M059J (cell line): ENCODE measurements around the gene EMC10. TPM values are rescaled to one million over a fixed set of nuclear protein-coding genes. Genes with fewer than 3 reads are reported as not detected.
"Not testable (repeated sequence)": the region's sequence is repeated elsewhere in the genome, so short reads cannot be mapped to it uniquely, and the experiment has no call there.

Experiments used
- DNase-seq: peaks from one replicate; pipeline ENCODE4 v3.0.0-alpha.2; 2012; ENCODE audit warnings: low read depth
- total RNA-seq: library from RNA; depleted of rRNA; stranded (reverse); fragments of >200 nt; shearing (Covaris generic); gene quantifications from 2 replicates; pipeline ENCODE4 v1.2.3, GENCODE V29; 2014

Gene EMC10
- total RNA-seq, 1 experiment from 2014 or later, result 68.1 TPM

DNA sequence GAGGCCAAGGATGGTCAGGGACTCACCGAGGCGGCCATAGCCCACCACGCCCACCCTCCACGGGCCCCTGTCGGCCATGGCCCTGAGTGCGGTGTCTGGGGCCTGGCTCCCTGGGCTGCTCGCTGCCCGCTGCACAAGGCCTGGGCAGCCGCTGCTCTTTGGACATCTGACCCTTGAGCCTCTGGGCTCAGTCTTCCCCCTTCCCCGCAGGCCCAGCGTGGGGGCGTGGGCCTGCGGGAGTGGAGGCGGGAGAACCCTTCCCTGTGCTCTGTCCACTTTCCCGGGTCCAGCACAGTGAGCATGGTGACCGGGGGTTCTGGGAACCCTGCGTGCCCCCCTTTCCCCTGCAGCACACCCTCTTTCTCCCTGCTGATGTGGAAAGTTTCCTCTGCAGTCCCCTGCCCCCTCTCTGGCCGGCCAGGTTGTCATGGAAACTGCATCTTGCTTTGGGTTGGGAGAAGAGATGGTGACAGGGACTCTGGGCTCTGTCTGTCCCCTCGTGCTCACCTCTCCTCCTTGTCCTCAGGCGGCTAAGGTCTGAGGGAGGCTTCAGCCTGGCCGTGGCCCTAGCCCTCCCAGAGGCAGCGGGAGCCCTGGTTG is 37.5 kb downstream of the EMC10 start, which contains the start of gene ASPDH:
Gene ASPDH (minus strand): TSS at position 168 of the 600 bp plus-strand sequence. CDS start 90 bp downstream, at position 78.
- peak; percentile 16 for DNase-seq

DNA sequence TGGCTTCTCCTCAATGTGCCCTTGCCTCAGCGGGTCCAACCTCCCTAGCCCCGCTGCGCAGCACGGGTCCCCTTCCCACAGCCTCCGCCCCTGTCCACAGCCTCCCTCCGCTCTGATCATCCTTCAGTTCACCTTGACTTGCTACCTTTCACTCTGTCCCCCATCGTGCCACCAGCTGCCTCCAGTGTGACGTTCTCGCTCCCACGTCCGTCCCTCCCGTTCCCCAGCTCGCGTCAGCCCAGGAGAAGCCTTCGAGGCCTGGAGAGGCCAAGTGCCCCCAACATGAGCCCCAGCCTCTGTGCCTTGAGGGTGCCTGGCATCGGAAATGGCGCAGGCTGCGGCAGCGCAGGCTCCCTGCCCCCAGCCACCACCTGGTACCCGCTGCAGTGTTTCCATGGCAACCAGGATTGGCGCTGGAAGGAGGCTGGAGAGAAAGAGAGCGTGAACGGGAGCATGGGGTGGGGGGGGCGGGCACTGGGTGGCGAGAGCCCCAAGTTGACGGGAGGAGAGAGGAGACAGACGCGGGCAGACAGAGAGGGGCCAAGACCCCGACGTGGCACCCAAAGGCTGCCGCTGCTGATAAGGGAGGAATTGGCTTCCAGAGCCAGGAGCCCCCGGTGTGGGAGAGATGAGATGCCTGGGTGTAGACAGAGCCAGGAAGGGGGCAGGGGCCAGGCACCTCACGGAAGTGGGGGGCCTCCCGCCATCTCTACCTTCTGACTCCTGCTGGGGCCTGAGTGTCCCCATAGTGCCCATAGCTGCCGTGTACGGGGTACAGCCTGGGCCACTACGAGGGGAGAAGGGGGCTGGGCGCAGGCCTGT is 38.2 kb downstream of the EMC10 start:
- DNase-seq, result no peak

DNA sequence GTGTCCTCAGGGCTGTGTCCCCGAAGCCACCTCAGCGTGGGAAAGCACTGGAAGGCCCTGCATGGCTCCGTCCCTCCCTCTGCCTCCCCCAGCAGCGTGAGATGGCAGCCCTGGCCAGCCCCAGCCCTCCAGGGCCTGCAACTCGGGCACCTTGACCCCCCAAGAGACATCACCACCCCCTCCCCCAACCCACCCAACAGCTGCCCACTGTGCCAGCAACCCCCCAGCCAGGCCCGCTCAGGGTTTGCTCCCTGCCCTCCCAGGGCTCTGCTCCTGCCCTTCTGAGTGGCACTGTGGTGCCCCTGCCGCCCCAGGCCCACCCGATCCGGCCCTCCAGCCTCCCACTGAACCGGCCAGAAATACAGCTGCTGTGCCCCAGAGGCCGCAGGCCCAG is 38.9 kb downstream of the EMC10 start:
- DNase-seq, result no peak

DNA sequence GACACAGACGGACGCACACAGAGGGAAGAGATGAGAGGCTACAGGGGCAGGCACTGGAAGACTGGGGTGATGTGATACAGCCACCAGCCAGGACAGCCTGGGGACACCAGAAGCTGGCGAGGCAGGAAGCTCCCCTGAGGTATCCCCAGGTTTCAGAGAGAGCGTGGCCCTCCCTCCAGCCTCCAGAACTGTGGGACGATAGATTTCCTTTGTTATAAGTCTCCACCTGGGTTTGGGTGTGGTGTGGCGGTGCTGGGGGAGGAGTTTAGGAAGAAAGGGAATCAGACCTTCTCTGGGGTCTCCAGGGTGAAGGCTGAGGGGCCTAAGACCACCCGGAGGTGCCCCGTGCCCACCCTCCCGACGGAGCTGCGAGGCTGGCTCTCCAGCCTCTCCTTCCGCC is 40.1 kb downstream of the EMC10 start:
- no peak for DNase-seq

DNA sequence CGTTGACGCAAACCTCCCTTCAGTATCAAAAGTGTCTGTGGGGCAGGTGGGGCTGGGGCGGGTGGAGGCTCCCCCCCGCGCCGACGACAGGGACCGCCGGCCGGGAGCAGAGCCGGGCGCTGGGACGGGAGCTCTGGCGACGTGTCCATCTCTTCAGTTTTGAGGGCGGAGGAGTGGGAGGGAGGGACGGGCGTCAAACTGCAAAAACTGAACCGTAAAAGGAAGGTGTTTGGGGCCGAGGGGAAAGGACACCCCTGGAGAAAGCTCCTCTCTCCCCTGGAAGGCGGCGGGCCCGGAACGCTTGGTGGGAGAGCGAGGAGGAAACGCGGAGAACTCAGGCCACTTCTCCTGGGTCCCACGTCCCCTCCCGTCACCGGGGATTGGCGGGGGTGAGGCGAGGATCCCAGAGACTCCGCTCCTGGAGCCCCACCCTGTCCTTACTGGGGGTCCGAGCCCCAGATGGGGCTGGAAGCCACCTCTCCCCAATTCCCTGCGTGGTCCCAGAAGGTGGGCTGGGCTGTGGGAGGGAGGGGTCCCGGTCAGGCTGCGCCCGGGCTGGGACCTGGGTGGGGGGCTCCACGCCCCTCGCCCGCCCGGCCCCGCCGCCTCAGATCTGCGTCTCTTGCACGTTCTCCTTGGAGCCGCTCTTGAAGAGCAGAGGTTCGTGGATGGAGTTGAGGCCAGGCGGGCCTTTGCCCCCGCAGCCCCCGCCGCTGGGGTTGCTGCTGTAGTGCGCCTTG is 40.8 kb downstream of the EMC10 start:
- no peak for DNase-seq

DNA sequence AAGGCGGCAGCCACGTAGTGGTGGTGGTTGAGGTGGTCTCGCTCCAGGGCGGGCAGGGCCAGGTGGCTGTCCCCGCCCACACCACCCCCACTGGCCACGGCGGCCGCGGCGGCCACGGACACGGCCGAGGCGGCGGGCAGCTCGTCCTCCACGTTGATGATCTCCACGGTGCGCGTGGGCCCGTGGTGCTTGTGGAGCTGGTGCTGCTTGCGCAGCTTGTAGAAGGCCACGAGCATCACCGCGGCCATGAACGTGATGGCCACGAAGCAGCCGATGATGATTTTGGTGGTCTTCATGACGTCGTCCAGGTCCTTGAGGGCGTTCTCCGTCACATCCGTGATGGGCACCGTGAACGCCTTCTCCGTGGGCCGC is 41.4 kb downstream of the EMC10 start:
- DNase-seq, result no peak

DNA sequence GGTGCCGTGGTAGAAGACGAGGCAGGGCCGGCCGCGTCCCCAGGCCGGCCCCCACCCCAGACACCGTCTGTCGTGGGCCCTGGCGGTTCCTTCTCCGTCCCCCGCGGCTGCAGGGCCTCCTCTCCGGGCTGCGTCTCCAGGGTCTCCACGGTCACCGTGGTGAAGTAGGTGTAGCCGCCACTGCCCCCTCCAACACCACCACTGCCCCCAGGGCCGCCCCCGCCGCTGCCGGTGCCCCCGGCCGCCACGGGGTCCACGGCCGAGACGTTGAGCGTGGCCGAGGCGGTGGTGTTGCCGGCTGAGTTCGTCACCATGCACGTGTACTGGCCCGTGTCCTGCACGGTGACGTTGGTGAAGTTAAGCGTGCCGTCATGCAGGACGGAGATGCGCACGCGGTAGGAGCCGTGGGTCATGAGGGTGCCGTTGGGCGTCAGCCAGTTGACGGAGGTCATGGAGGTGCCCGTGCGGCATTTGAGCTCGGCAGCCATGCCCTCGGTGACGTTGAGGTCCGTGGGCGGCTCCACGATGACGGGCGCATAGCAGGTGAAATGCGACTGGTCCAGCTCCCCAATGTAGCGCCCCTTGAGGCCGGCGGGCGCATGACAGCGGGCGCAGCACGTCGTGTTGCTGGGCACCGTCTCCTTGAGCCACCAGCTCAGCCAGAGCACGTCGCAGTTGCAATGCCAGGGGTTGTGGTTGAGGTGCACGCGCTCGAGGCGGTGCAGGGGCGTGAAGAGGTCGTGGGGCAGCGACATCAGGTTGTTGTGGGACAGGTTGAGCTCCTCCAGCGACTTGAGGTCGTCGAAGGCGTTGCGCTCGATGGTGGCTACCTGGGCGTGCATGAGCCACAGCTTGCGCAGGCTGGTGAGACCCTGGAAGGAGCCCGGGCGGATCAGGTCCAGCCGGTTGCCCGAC is 42.0 kb downstream of the EMC10 start:
- DNase-seq, result no peak

DNA sequence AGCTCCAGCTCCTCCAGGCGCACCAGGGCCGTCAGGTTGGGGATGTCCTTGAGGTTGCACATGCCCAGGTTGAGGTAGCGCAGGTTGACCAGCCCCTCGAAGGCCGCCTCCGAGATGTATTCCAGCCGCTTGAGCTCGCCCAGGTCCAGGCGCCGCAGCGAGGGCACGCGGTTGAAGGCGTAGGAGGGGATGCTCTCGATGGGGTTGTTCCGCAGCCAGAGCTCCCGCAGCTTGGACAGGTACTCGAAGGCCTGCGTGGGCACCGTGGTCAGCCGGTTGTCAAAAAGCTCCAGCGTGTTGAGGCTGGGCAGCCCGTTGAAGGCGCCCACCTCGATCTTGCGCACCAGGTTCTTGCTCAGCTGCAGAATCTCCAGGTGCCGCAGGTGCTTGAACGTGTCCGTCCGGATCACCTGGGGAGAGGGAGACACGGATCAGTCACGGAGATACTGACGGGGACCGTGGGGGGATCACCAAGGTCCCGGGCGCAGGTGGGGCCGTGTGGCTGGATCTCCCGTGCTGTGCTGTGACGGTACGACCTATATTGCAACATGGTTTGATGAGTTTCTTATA is 42.8 kb downstream of the EMC10 start:
- DNase-seq, result no peak

DNA sequence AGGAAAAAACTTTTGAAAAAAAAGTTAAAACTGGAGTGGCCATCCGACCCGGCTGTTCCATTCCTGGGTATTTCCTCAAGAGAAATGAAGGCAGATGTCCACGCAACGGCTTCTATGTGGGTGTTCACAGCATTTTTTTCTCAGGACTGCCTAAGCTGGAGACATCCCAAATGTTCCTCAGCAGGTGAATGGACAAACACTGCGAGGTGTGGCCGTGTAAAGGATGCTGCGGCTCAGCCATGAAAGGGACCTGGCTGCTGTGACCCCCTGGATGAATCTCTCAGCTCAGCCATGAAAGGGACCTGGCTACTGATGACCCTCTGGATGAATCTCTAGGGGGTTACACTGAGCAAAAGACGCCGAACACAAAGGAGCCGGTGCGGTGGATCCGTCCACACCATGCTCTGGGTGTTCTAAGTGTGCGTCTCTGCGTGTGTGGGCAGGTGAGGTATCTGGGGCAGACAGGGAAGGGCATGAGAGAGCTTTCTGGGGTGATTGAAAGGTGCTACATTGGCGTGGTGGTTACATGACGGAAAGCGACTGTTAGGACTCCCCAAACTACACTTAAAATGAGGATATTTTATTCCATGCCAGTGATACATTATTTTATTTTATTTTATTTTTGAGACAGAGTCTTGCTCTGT is 44.6 kb downstream of the EMC10 start:
- no peak for DNase-seq

DNA sequence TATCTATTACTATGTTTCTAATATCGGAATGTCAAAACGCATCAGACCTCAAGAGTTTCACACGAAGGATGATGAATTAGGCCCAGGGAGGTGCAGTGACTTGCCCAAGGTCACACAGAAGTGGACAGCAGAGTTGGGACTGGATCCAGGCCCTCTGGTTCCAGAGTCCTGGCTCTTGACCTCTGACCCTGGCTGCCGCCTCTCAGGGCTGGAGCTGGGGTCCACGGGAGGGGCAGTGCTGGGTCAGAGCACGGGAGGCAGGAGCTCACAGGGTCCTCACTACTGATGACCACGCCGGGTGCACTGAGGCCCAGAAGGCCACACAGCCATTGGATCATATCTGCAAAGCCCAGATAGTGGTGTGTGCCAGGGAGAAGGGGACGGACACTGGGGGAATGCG is 46.6 kb downstream of the EMC10 start:
- DNase-seq, result no peak

DNA sequence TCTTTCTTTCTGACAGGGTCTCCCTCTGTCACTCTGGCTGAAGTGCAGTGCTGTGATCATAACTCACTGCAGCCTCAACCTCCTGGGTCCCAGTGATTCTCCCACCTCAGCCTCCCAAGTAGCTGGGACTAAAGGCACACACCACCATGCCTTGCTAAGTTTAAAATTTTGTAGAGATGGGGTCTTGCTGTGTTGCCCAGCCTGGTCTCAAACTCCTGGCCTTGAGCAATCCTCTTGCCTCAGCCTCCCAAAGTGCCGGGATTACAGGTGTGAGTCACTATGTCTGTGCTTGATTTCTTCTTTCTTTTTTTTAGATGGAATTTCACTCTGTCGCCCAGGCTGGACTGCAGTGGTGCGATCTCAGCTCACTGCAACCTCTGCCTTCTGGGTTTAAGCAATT is 51.7 kb downstream of the EMC10 start:
- DNase-seq, result not testable (repeated sequence)

DNA sequence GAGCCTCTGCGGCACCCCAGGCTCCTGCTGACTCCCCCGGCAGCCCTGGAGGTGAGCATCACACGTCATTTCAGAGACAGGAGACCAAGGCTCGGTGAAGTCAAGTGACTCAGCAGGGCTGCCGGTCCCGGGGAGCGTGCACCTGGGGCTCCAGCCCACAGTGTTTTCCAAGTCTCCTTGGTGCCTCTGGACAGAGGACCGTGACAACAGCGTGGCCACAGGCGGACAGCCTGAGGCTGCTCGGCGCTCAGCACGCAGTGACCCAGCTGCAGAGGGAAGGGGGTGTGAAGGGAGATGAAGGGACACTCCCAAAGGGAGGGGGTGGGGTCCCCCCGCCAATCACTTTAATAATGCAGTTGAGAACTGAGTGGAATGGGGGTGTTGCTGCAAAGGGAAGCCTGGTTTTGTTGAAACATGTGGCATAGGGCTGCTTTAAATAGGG is 54.9 kb downstream of the EMC10 start:
- DNase-seq, result peak; percentile 25

DNA sequence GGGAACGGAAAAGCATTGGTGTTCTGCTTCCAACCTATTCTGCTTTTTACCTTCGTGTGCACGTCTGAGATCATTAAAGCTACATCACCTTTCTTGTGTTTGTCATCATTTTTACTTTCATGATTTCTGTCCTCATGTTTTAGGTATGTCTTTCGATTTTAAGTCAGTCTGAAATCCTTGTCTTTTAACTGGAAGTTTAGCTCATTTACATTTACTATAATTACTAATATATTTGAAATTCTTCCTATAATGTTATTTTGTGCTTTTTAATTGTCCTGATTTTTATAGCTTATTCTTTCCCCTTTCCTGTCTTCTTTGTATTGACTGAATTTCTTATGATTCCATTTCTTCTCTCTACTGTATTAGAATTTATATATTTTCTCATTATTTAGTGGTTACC is 56.6 kb downstream of the EMC10 start:
- no peak for DNase-seq

DNA sequence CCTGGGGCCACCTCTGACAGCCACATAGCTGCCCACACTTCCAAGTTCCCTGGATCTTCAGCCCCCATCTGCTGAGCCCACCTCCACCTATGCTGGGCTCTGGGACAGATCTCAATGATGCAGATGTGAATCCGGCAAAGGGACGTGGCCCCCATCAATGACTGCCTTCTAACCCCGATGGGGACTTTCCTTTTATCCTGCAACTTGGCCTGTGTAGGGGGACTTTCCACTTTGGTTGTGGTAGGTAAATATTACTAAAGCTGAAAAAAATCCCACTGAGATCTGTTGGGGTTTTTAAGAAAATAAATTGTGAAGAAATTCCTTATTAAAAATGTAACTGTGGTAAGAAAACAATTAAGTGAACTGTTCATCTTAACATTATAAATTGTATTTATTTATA is 58.2 kb downstream of the EMC10 start:
- no peak for DNase-seq

DNA sequence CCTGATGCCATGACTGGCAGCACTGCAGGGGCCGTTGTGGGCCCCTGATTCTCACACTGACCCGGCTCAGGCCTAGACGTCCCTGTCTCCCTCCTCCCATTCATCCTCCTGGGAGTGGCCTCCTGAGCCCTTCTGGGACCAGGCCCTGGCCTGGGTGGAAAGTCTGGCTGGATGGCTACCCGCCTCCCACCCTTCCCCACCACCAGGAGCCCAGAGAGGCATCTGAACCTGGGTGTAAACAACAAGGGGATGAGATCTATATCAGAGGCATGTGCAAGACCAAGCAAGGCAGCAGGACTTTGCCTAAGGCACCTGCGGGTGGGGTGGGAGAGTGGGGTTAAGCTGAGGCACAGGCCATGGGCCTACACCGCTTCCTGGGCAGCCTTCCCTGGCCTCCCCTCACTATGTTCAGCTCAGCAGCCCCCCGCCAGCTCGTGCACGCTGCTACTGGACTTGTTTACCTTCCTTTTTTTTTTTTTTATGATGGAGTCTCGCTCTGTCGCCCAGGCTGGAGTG is 59.4 kb downstream of the EMC10 start:
- DNase-seq, result no peak

DNA sequence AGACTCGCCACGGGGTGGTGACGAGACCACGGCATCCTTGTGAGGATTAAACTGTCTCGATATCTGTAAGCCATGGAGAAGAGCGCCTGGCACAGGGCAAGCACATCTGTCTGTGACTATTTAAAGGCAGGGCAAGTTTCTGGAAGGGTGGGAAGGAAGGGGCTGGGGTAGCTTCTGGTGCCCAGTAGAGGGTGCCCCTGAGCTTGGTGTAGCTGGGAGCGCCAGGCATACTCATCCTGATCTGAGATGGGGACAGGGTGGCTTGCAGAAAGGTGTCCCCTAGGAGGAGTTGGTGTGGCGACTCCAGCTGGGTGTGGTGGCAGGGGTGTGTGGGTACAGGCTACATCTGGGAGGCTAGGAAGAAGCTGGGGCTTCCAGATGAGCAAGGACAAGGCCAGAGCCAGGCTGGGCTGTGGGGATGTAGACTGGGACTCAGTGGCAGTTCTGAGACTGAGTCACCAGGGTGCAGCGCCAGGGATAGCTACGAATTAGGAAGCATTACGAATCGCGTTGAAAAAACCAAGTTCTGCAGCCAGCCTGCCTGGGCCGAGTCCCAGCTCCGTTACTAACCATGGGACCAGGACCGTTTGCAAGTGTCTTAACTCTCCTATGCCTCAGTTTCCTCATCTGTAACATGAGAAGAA is 60.5 kb downstream of the EMC10 start:
- DNase-seq, result no peak

DNA sequence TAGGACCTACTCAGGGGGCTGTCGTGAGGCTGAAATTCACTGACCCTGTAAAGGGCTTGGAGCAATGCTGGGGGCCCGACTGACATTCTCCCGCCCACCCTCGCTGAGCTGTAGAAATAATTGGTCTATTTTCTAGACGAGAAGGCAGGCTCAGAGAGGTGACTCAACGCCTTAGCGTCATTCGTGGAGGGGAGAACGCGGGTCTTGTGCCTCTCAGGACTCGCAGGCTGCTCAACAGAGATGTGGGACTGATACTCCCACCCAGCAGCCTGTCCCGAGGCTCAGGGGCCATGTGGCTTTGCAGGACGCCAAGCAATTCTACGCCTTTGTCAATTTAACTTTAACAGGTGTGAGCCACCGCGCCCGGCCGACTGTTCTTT is 61.0 kb downstream of the EMC10 start:
- DNase-seq, result no peak

DNA sequence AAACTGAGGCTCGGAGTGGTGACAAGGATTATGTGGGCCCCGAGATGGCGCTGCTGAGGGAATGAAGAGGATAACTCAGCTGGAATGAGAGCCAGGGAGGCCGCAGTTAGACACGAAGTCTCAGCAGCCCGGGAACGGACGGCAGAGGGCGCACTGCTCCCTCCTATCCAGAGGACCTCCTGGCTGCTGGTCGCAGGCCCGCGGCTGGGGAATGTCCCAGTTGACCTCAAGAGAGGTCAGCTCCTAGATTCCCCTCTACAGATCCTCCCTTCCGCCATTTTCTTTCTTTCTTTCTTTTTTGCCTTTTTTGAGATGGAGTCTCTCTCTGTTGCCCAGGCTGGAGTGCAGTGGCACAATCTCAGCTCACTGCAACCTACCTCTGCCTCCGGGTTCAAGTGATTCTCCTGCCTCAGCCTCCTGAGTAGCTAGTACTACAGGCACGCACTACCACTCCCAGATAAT is 61.5 kb downstream of the EMC10 start:
- DNase-seq, result peak; percentile 75
